Measurements from ENCODE around the gene DSCAML1.

The DSCAML1 gene

DNA sequence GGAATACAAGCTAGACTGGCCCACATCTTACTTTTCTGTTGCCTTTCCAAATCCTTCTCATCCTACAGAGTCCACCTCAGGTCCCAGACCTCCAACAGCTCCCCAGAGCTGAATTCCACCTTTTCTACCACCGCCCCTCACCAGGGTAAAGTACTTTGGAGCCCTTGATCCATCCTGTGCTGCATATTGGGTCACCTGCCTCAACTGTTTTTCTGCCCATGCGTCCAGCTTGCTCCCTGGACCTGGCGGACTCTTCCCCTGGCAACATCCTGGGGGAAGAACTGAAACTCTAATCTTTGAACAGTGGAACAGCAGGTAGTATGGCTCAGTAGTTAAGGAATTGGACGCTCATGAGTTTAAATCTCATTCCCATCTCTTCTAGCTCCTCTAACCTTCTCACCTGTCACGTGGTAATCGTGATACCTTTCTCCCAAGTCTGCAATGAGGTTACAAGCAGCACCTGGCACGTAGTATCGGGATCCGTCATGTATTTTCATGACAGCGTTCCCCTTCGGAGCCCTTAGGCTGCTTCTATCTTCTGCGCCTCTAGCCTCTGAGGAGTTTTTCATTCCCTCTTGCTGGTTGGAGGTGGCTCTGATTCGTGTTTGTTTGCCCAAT is 371.2 kb downstream of the DSCAML1 start:
- H3K27ac Mint-ChIP-seq, result no peak overlapping the region
- no peaks in the 10 kb centered on the region for H3K9me3 Mint-ChIP-seq
- H3K36me3 Mint-ChIP-seq, result no peaks in the 10 kb centered on the region
- peaks cover 3% of the 10 kb centered on the region for H3K27me3 Mint-ChIP-seq
- no peak overlapping the region for H3K4me3 Mint-ChIP-seq
- H3K4me1 Mint-ChIP-seq, result peaks cover 6% of the 10 kb centered on the region

DNA sequence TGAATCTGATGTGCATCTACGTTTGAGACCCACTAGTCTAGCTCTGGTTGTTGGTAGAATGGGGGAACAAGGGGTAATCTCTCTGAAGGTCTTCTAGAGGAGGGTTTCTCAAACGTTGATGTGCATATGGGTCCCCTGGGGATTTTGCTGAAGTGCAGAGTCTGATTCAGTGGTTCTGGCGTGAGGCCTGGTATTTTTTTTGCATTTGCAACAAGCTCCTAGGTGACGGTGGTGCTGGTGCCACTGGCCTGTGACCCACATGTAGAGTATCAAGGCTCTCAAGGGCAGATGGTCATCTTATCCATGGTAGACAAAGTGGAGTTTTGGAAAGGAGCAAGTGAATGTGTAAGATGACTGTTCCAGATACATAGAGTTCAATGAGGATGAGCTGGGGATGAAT is 372.2 kb downstream of the DSCAML1 start:
- Mint-ChIP-seq H3K4me1 (peaks cover 6% of the 10 kb centered on the region), H3K27me3 (peaks cover 3% of the 10 kb centered on the region), H3K9me3 (no peaks in the 10 kb centered on the region), H3K27ac (no peak overlapping the region), H3K4me3 (no peak overlapping the region), H3K36me3 (no peaks in the 10 kb centered on the region)

DNA sequence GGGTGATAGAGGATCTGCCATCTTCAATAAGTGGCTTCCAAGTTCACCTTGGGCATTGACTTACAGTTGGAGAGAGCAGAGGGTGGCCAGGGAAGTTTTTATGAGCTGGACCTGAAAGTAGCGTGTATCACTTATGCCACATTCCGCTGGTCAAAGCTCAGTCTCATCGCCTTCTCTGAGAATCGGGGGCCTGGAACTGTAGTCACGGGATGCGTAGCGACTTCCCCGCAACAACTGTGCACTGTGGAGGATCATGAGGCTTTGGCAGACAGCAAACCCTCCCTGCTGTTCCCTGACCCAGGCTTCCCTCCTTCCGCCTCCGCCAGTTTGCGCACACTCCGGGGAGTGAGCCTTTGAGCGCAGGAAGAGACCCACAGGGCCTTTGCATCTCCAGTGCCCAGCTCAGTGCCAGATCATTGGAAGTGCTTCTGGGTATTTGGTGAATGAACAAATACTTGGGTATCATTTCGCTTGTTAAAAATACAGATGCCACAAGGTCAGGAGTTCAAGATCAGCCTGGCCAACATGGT is 373.9 kb downstream of the DSCAML1 start:
- no peaks in the 10 kb centered on the region for H3K36me3 Mint-ChIP-seq
- H3K9me3 Mint-ChIP-seq, result no peaks in the 10 kb centered on the region
- peaks cover 3% of the 10 kb centered on the region for H3K27me3 Mint-ChIP-seq
- peaks cover 6% of the 10 kb centered on the region for H3K4me1 Mint-ChIP-seq
- no peak overlapping the region for H3K4me3 Mint-ChIP-seq
- H3K27ac Mint-ChIP-seq, result no peak overlapping the region

DNA sequence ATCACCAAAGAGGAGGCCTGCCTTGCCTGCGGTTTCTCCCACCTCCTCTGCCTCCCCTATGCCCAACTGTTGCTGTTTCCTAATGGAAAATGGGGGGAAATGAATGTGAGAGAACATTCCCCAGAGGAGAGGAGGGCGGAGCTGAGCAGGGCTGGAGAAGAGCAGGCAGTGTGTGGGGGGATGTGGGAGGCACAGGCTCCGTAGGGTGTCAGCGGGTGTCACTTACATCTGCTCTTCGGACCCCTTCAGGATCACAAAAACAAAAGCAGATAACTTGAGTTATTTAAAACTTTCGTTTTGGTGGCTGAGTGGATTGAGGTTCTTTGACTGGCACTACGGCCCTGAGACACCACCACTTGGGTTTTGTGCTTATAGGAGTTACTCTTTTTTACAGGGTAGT is 375.5 kb downstream of the DSCAML1 start:
- peaks cover 2% of the 10 kb centered on the region for H3K27me3 Mint-ChIP-seq
- no peaks in the 10 kb centered on the region for H3K4me1 Mint-ChIP-seq
- H3K9me3 Mint-ChIP-seq, result no peaks in the 10 kb centered on the region
- H3K4me3 Mint-ChIP-seq, result no peak overlapping the region
- H3K27ac Mint-ChIP-seq, result no peak overlapping the region
- no peaks in the 10 kb centered on the region for H3K36me3 Mint-ChIP-seq

DNA sequence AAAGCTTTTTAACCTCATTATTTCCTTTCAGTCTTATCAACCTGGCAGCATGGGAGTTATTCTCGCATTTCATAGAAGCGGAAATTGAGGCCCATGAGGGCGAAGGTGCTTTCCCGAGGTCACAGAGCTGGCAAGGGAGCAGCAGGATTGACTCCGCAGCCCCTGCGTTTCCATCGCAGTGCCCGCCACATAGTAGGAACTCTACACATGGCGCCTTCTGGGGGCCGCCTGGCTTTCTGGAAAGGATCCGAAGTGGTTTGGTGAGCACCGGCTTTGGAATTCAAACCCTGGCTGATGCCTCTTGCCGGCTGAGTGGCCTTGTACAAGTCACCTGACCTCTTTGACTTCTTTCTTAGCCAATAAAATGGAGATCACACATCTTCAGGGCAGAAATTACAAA is 376.0 kb downstream of the DSCAML1 start:
- no peaks in the 10 kb centered on the region for H3K9me3 Mint-ChIP-seq
- H3K27me3 Mint-ChIP-seq, result peaks cover 2% of the 10 kb centered on the region
- no peak overlapping the region for H3K4me3 Mint-ChIP-seq
- no peaks in the 10 kb centered on the region for H3K36me3 Mint-ChIP-seq
- no peaks in the 10 kb centered on the region for H3K4me1 Mint-ChIP-seq
- H3K27ac Mint-ChIP-seq, result no peak overlapping the region

DNA sequence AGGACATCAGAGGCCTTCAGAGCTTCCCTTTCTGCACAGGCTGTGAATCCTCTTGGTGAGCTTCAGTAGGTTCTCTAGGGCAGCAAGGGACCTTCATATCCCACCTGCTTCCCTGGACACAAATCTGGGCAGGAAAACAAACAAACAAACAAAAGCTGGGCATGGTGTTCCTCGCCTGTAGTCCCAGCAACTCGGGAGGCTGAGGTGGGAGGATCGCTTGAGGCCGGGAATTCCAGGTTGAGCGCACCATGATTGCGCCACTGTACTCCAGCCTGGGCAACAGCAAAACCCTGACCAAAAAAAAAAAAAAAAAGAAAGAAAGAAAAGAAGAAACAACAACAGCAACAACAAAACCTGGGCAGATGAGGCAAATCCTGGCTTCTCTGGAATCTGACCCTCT is 376.4 kb downstream of the DSCAML1 start:
- Mint-ChIP-seq H3K27me3 (peaks cover 2% of the 10 kb centered on the region), H3K9me3 (no peaks in the 10 kb centered on the region), H3K36me3 (no peaks in the 10 kb centered on the region), H3K4me1 (no peaks in the 10 kb centered on the region), H3K27ac (no peak overlapping the region), H3K4me3 (no peak overlapping the region)

GRCh38 chr11:117420143-117420485 is 376.9 kb downstream of the DSCAML1 start:
- no peak overlapping the region for H3K27ac Mint-ChIP-seq
- no peak overlapping the region for H3K4me3 Mint-ChIP-seq
- peaks cover 2% of the 10 kb centered on the region for H3K27me3 Mint-ChIP-seq
- no peaks in the 10 kb centered on the region for H3K4me1 Mint-ChIP-seq
- no peaks in the 10 kb centered on the region for H3K9me3 Mint-ChIP-seq
- H3K36me3 Mint-ChIP-seq, result no peaks in the 10 kb centered on the region

DNA sequence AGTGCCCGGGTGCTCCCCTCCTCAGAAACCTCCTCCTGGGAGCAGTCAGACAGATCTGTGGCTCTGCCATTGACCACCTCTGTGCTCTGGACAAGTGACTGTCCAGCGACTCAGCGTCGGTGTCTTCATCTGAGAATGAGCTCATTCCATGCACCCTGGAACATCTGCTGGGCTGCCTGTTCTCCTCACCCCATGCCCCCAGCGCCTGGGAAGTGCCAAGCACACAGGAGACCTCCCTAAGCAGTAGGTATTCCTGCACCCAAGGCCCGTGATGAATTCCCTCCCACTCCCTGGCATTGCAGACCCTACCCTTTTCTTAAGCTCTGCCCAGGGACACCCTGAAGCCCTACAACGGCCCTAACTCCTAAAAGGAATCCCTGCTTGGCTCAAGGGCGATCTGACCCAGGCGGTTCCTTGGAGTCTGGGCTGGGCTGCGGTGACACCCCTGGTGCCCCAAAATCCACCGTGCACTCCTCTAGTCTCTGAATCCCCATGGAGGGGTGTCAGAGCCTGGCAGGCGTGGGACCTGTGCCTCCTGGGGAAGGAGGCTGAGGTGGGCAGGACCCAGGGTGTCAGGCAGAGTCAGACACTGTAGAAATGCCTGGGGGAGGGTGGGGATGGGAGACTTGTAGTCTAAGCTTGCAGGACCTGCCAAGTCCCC is 377.4 kb downstream of the DSCAML1 start:
- no peaks in the 10 kb centered on the region for H3K4me1 Mint-ChIP-seq
- H3K4me3 Mint-ChIP-seq, result no peak overlapping the region
- H3K27me3 Mint-ChIP-seq, result peaks cover 2% of the 10 kb centered on the region
- no peaks in the 10 kb centered on the region for H3K36me3 Mint-ChIP-seq
- no peak overlapping the region for H3K27ac Mint-ChIP-seq
- H3K9me3 Mint-ChIP-seq, result no peaks in the 10 kb centered on the region

DNA sequence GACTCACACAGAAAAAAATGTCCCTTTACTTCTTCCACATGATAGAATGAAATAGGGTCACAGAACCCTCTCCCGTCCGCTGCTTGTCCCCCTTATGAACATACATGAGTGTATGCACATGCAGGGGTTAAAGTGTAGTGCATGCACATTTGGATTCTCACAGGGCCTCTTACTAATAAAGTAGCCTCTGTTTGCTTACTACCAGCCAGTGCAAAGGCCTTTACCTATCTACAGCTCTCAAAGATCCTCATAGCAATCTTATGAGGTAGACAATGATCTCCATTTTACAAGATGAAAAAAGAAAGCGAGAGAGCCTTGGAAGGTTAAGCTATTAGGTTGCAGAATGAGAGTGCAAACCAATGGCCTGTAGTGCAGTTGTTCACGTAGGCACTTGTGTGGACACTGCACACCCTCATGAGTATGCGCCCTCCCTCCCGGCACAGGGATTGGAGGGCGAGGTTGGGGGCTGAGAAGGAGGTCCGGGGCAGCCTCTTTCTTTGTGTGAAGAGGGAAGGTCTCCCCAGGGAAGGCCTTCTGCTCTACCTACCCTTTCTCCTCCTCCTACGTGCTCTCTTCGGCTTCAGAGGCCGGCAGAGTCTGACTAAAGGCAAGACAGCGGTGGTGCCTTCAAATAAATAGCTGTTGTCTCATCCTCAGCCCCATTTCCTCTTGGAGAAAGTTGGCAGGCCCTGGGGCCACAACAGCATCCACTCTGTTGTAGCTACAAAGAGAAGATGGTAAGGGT is 378.1 kb downstream of the DSCAML1 start:
- Mint-ChIP-seq H3K27me3 (peaks cover under 1% of the 10 kb centered on the region), H3K9me3 (no peaks in the 10 kb centered on the region), H3K27ac (no peak overlapping the region)

GRCh38 chr11:117417856-117418255 is 379.2 kb downstream of the DSCAML1 start:
- Mint-ChIP-seq H3K9me3 (no peaks in the 10 kb centered on the region), H3K27me3 (no peaks in the 10 kb centered on the region), H3K36me3 (peaks cover 1% of the 10 kb centered on the region), H3K4me3 (no peak overlapping the region), H3K4me1 (no peaks in the 10 kb centered on the region), H3K27ac (no peak overlapping the region)

More for the DNA sequence above, 378.1 kb downstream of the DSCAML1 start:
- H3K4me1 Mint-ChIP-seq, result no peaks in the 10 kb centered on the region
- H3K4me3 Mint-ChIP-seq, result no peak overlapping the region
- no peaks in the 10 kb centered on the region for H3K36me3 Mint-ChIP-seq

- no peaks in the 10 kb centered on the region for H3K27me3 Mint-ChIP-seq
- H3K4me1 Mint-ChIP-seq, result no peaks in the 10 kb centered on the region
- H3K9me3 Mint-ChIP-seq, result no peaks in the 10 kb centered on the region
- peaks cover 5% of the 10 kb centered on the region for H3K36me3 Mint-ChIP-seq
- H3K27ac Mint-ChIP-seq, result no peak overlapping the region
- no peak overlapping the region for H3K4me3 Mint-ChIP-seq
Observed at GRCh38 chr11:117417342-117417741, 379.7 kb downstream of the DSCAML1 start.

GRCh38 chr11:117415358-117415896 is 381.6 kb downstream of the DSCAML1 start:
- no peak overlapping the region for H3K4me3 Mint-ChIP-seq
- H3K4me1 Mint-ChIP-seq, result no peaks in the 10 kb centered on the region
- H3K27me3 Mint-ChIP-seq, result no peaks in the 10 kb centered on the region
- H3K9me3 Mint-ChIP-seq, result no peaks in the 10 kb centered on the region
- peaks cover 6% of the 10 kb centered on the region for H3K36me3 Mint-ChIP-seq
- no peak overlapping the region for H3K27ac Mint-ChIP-seq

DNA sequence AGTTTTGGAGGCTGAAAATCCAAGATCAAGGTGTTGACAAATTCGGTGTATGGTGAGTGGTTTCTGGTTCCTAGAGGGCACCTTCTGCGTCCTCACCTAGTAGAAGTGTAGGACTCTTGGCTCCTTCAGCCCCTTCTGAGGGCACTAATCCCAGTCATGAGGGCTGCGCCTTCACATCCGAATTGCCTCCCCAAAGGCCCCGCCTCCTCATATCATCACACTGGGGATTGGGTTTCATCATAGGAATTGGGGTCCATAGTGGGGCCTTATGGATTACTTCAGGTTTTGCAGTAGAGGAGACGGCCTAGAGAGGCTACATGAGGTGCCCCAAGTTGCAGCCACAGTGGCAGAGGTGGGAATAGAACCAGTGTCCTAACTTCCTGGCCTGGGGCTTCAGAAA is 382.3 kb downstream of the DSCAML1 start:
- Mint-ChIP-seq H3K27me3 (no peaks in the 10 kb centered on the region), H3K4me1 (no peaks in the 10 kb centered on the region), H3K4me3 (no peak overlapping the region), H3K9me3 (no peaks in the 10 kb centered on the region), H3K27ac (no peak overlapping the region), H3K36me3 (peaks cover 9% of the 10 kb centered on the region)

DNA sequence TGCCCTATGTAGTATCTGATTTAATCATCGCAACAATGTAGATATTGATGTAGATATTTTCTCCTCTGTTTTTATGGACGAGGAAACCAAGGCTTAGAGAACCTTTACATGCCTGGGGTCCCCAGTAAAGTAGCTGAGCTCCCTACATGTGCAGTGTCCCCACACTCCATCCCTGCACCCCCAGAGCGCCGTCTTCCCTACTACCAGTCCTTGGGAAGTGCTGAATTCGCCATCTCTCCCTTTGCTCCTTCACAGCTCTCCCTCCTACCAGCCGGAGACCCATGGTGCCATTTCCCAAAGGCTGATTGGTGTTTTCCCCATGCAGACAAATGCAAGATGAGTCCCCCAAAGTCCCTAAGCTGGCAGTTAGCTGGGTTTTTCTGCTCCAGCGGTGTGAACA is 383.4 kb downstream of the DSCAML1 start:
- Mint-ChIP-seq H3K4me1 (no peaks in the 10 kb centered on the region), H3K27ac (no peak overlapping the region), H3K9me3 (no peaks in the 10 kb centered on the region), H3K4me3 (no peak overlapping the region), H3K36me3 (peaks cover 11% of the 10 kb centered on the region), H3K27me3 (no peaks in the 10 kb centered on the region)

GRCh38 chr11:117412653-117413275 is 384.3 kb downstream of the DSCAML1 start:
- Mint-ChIP-seq H3K27ac (no peak overlapping the region), H3K27me3 (no peaks in the 10 kb centered on the region), H3K4me3 (no peak overlapping the region), H3K4me1 (no peaks in the 10 kb centered on the region), H3K36me3 (peaks cover 16% of the 10 kb centered on the region), H3K9me3 (no peaks in the 10 kb centered on the region)

Measured in activated naive CD4-positive, alpha-beta T cell treated with anti-CD3 and anti-CD28 coated beads, Interleukin-2, amount 50 U/mL, for 24 hours (primary cell).